ENCODE measurements around the gene DPM3. TPM values are rescaled to one million over a fixed set of nuclear protein-coding genes. Genes with fewer than 3 reads are reported as not detected.
"Not testable (repeated sequence)": the region's sequence is repeated elsewhere in the genome, so short reads cannot be mapped to it uniquely, and the experiment has no call there.

DPM3 gene
- total RNA-seq, 1 experiment from 2014 or later = 27.8 TPM

- H3K4me3 ChIP-seq (ENCODE audit: low read depth, low read length) = no peak overlapping the region
- no TSS peak for BruUV-seq (replicated peaks)
Observed at GRCh38 chr1:155121249-155121648, 19.1 kb downstream of the DPM3 start.

GRCh38 chr1:155120253-155120652 lies 20.1 kb downstream of the DPM3 start:
- Histone ChIP-seq H3K27me3 (replicated peaks; ENCODE audit: control insufficient read depth, insufficient read depth, low read length) (no peaks in the 10 kb centered on the region), H3K9me3 (no peaks in the 10 kb centered on the region), H3K4me3 (ENCODE audit: low read depth, low read length) (no peak overlapping the region), H3K36me3 (ENCODE audit: control insufficient read depth, insufficient read depth, low read length) (no peaks in the 10 kb centered on the region), H3K4me1 (peaks cover 40% of the 10 kb centered on the region)
- no peaks in the 10 kb centered on the region for H3K9me3 Mint-ChIP-seq (ENCODE audit: unreplicated experiment)
- intact Hi-C loops (cut with micrococcal nuclease; ENCODE audit: unreplicated experiment) = no loop called here
- no TSS peak for BruUV-seq (replicated peaks)
- H3K36me3 Mint-ChIP-seq (ENCODE audit: insufficient read depth, unreplicated experiment) = no peaks in the 10 kb centered on the region
- no peaks in the 10 kb centered on the region for H3K27me3 Mint-ChIP-seq (ENCODE audit: insufficient read depth, unreplicated experiment)
- no peak overlapping the region for H3K27ac Mint-ChIP-seq (ENCODE audit: unreplicated experiment)
- H3K4me1 Mint-ChIP-seq (ENCODE audit: low read depth, unreplicated experiment) = peaks cover 27% of the 10 kb centered on the region
- POLR2A ChIA-PET = interaction anchor here (0.8 to 1.5 kb wide), 2 partner anchors 9 to 16 kb away, joined by 3 read pairs; no protein-coding TSS in a partner anchor
- no peak for TF ChIP-seq CTCF (IDR thresholded peaks at IDR 0.05; ENCODE audit: insufficient read depth in 1 of 2, low read depth in 1 of 2, low read length in 1 of 2, severe bottlenecking in 1 of 2, unreplicated experiment in 1 of 2)
- CTCF ChIA-PET = interaction anchor here (1.2 to 1.4 kb wide), 2 partner anchors 29 to 53 kb away, joined by 3 to 4 read pairs; partner anchors contain the start of gene KRTCAP2
- DNase-seq = peak; percentile 44 to 62
- H3K4me3 Mint-ChIP-seq (ENCODE audit: unreplicated experiment) = no peak overlapping the region

More at GRCh38 chr1:155121249-155121648, 19.1 kb downstream of the DPM3 start:
- Histone ChIP-seq H3K4me1 (peaks cover 50% of the 10 kb centered on the region), H3K27me3 (replicated peaks; ENCODE audit: control insufficient read depth, insufficient read depth, low read length) (no peaks in the 10 kb centered on the region), H3K36me3 (ENCODE audit: control insufficient read depth, insufficient read depth, low read length) (no peaks in the 10 kb centered on the region), H3K9me3 (no peaks in the 10 kb centered on the region)
- intact Hi-C loops (cut with micrococcal nuclease; ENCODE audit: unreplicated experiment) = no loop called here
- H3K9me3 Mint-ChIP-seq (ENCODE audit: unreplicated experiment) = no peaks in the 10 kb centered on the region
- POLR2A ChIA-PET = interaction anchor here (1.5 kb wide), 1 partner anchor 15 kb away, joined by 3 read pairs; no protein-coding TSS in a partner anchor
- H3K27me3 Mint-ChIP-seq (ENCODE audit: insufficient read depth, unreplicated experiment) = no peaks in the 10 kb centered on the region
- no peak for TF ChIP-seq CTCF (IDR thresholded peaks at IDR 0.05; ENCODE audit: insufficient read depth in 1 of 2, low read depth in 1 of 2, low read length in 1 of 2, severe bottlenecking in 1 of 2, unreplicated experiment in 1 of 2)
- H3K27ac Mint-ChIP-seq (ENCODE audit: unreplicated experiment) = peak overlapping the region; percentile 68
- H3K36me3 Mint-ChIP-seq (ENCODE audit: insufficient read depth, unreplicated experiment) = peaks cover 8% of the 10 kb centered on the region
- CTCF ChIA-PET = interaction anchor here (1.2 kb wide), 1 partner anchor 52 kb away, joined by 3 read pairs; the partner anchor contains the start of gene KRTCAP2
- DNase-seq = no peak
- H3K4me1 Mint-ChIP-seq (ENCODE audit: low read depth, unreplicated experiment) = peaks cover 34% of the 10 kb centered on the region
- H3K4me3 Mint-ChIP-seq (ENCODE audit: unreplicated experiment) = no peak overlapping the region

DNA sequence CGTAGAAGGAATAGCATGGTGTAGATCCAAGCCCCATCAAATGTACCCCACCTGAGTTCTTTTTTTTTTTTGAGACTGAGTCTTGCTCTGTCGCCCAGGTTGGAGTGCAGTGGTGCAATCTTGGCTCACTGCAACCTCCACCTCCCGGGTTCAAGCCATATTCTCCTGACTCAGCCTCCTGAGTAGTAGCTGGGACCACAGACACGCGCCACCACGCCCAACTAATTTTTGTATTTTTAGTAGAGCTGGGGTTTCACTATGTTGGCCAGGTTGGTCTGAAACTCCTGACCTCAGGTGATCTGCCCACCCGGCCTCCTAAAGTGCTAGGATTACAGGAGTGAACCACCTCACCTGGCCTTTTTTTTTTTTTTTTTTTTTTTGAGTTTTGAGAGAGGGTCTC lies 22.2 kb downstream of the DPM3 start:
- H3K9me3 ChIP-seq; H3K4me3 ChIP-seq (ENCODE audit: low read depth, low read length); H3K36me3 Mint-ChIP-seq (ENCODE audit: insufficient read depth, unreplicated experiment); POLR2A ChIA-PET; H3K36me3 ChIP-seq (ENCODE audit: control insufficient read depth, insufficient read depth, low read length); H3K4me3 Mint-ChIP-seq (ENCODE audit: unreplicated experiment); DNase-seq; intact Hi-C loops (cut with micrococcal nuclease; ENCODE audit: unreplicated experiment); H3K27me3 Mint-ChIP-seq (ENCODE audit: insufficient read depth, unreplicated experiment); BruUV-seq (replicated peaks); H3K9me3 Mint-ChIP-seq (ENCODE audit: unreplicated experiment); H3K27me3 ChIP-seq (replicated peaks; ENCODE audit: control insufficient read depth, insufficient read depth, low read length); H3K27ac Mint-ChIP-seq (ENCODE audit: unreplicated experiment): not testable (repeated sequence)
- peaks cover 22% of the 10 kb centered on the region for H3K4me1 ChIP-seq
- CTCF ChIA-PET = interaction anchor here (0.9 to 1.2 kb wide), 3 partner anchors 8 to 55 kb away, joined by 4 to 7 read pairs (median 4); partner anchors contain the start of gene KRTCAP2
- peaks cover 13% of the 10 kb centered on the region for H3K4me1 Mint-ChIP-seq (ENCODE audit: low read depth, unreplicated experiment)

Measured in Caco-2 (cell line).